ENCODE data around the gene ATP8B3. TPM values are rescaled to one million over a fixed set of nuclear protein-coding genes. Genes with fewer than 3 reads are reported as not detected.

ATP8B3 gene
- total and polyA plus RNA-seq, 2 donors = 1.3 to 3.6 TPM

DNA sequence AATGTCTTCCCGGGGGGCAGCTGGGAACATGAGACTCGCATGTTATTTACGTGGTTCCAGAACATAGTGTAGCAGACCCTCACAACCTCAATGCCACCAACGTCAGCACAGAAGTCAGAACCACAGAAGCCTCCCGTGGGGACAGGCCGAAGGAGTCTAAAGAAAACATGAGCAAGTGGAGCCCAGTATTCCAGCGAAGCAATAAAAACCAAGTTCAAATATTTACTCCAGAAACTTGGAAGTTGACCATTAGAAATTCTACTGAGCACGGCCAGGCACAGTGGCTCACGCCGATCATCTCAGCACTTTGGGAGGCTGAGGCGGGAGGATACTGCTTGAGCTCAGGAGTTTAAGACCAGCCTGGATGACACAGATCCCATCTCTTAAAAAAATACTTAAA is 17.9 kb upstream of the ATP8B3 start:
- no peaks in the 10 kb centered on the region for H3K27me3 ChIP-seq (ENCODE audit: control insufficient read depth in 2 of 2, insufficient read depth in 1 of 2, low read length in 1 of 2)
- peaks cover 57 to 65% of the 10 kb centered on the region in 2 donors for H3K36me3 ChIP-seq (ENCODE audit: control insufficient read depth in 2 of 2, insufficient read depth in 2 of 2, low read length in 1 of 2)
- H3K9me3 ChIP-seq (ENCODE audit: control insufficient read depth in 2 of 2, insufficient read depth in 1 of 2, low read length in 1 of 2) = no peaks in the 10 kb centered on the region
- no peak for DNase-seq (ENCODE audit: low read depth in 6 of 9, low spot score in 9 of 9)
- no peak overlapping the region for H3K4me3 ChIP-seq (ENCODE audit: low read length in 2 of 2)
- no peaks in the 10 kb centered on the region for H3K4me1 ChIP-seq (ENCODE audit: control insufficient read depth in 2 of 2, insufficient read depth in 2 of 2, low read length in 2 of 2)
- 98% methylated on average over 11 of the region's 11 CpGs for WGBS
- H3K27ac ChIP-seq (ENCODE audit: low read depth in 1 of 2, low read length in 1 of 2) = no peak overlapping the region

DNA sequence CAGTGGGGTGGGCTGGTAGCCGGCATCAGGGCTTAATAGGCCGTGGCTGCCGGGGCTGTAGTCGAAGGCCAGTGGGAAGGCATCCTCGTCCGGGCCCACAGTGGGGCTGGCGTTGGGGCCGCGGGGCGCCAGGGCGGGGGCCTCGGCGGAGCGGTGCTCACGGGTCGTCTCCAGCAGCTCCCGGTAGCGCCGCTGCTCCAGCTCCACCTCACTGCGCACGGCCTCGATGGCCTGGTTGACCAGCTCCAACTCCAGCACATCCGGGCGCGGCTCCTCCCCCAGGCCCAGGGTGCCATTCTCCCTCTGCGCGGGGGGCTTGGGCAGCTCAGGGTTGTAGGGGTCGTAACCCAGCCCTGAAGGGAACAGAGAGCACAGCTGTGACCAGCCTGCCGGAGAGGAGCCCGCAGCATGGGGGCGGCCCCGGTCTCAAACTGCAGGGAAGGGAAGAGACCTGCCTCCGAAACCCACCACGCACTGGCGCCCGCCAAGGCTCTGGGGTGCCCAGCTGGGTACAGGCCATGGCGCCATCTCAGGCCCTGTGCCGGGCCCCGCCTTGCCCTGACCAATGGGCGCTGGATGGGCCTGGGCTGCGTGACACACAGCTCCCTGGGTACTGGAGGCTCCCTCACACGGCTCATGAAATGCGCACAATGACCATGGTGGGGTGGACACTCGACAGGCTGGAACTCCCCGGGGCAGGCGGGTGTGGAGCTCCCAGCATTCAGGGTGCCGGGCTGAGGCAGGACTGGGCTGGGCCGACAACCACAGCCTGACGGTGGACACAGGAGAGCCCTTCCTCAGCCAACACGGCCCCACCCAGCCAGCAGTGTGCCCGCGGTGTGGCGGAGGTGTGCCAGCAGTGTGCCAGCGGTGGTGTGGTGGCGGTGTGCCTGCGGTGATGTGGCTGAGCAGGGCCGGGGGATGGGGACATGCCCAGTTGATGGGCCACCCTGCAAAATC is 16.5 kb upstream of the ATP8B3 start:
- no peak overlapping the region for H3K4me3 ChIP-seq (ENCODE audit: low read length in 2 of 2)
- no peak for DNase-seq (ENCODE audit: low read depth in 6 of 9, low spot score in 9 of 9)
- no peaks in the 10 kb centered on the region for H3K9me3 ChIP-seq (ENCODE audit: control insufficient read depth in 2 of 2, insufficient read depth in 1 of 2, low read length in 1 of 2)
- no peaks in the 10 kb centered on the region for H3K4me1 ChIP-seq (ENCODE audit: control insufficient read depth in 2 of 2, insufficient read depth in 2 of 2, low read length in 2 of 2)
- peaks cover 65 to 68% of the 10 kb centered on the region in 2 donors for H3K36me3 ChIP-seq (ENCODE audit: control insufficient read depth in 2 of 2, insufficient read depth in 2 of 2, low read length in 1 of 2)
- no peaks in the 10 kb centered on the region for H3K27me3 ChIP-seq (ENCODE audit: control insufficient read depth in 2 of 2, insufficient read depth in 1 of 2, low read length in 1 of 2)
- 97% methylated on average over 57 of the region's 57 CpGs for WGBS
- no peak overlapping the region for H3K27ac ChIP-seq (ENCODE audit: low read depth in 1 of 2, low read length in 1 of 2)

DNA sequence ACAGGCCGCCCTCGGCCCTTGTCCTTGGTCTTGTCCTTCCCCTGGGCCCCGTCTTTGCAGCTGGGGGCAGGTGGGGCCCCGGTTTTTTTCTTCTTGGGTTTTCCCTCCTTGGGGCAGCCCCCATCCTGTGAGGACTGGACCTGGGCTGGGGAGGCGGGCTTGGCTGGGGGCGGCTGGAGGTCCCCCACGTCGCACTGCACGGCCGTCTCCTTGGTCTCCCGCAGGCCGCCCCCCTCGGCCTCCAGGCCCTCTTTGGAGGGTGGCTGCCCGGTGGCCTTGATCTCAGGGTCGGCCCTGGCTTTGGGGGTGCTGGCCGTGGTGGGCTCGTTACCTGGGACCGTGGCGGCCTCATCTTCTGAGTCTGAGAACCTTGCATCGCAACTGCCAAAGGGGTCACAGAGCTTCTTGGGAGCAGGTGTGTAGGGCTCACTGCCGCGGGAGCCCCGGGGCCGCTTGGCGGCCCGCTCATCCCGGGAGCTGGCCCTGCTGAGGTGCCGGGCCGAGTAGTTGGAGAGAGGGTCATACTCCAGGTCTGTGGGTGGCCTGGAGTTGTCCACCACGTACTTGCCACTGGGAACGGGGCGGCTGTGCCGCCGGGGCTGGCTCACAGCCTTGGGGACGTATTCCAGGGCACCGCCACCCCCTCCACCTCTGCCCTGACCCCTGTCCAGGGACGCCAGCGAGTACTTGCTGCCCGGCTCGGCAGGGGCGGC is 15.6 kb upstream of the ATP8B3 start:
- H3K9me3 ChIP-seq (ENCODE audit: control insufficient read depth in 2 of 2, insufficient read depth in 1 of 2, low read length in 1 of 2) = no peaks in the 10 kb centered on the region
- H3K4me1 ChIP-seq (ENCODE audit: control insufficient read depth in 2 of 2, insufficient read depth in 2 of 2, low read length in 2 of 2) = no peaks in the 10 kb centered on the region
- H3K27me3 ChIP-seq (ENCODE audit: control insufficient read depth in 2 of 2, insufficient read depth in 1 of 2, low read length in 1 of 2) = no peaks in the 10 kb centered on the region
- peaks cover 68 to 69% of the 10 kb centered on the region in 2 donors for H3K36me3 ChIP-seq (ENCODE audit: control insufficient read depth in 2 of 2, insufficient read depth in 2 of 2, low read length in 1 of 2)
- no peak for DNase-seq (ENCODE audit: low read depth in 6 of 9, low spot score in 9 of 9)
- no peak overlapping the region for H3K4me3 ChIP-seq (ENCODE audit: low read length in 2 of 2)
- H3K27ac ChIP-seq (ENCODE audit: low read depth in 1 of 2, low read length in 1 of 2) = no peak overlapping the region
- 97% methylated on average over 41 of the region's 41 CpGs for WGBS

DNA sequence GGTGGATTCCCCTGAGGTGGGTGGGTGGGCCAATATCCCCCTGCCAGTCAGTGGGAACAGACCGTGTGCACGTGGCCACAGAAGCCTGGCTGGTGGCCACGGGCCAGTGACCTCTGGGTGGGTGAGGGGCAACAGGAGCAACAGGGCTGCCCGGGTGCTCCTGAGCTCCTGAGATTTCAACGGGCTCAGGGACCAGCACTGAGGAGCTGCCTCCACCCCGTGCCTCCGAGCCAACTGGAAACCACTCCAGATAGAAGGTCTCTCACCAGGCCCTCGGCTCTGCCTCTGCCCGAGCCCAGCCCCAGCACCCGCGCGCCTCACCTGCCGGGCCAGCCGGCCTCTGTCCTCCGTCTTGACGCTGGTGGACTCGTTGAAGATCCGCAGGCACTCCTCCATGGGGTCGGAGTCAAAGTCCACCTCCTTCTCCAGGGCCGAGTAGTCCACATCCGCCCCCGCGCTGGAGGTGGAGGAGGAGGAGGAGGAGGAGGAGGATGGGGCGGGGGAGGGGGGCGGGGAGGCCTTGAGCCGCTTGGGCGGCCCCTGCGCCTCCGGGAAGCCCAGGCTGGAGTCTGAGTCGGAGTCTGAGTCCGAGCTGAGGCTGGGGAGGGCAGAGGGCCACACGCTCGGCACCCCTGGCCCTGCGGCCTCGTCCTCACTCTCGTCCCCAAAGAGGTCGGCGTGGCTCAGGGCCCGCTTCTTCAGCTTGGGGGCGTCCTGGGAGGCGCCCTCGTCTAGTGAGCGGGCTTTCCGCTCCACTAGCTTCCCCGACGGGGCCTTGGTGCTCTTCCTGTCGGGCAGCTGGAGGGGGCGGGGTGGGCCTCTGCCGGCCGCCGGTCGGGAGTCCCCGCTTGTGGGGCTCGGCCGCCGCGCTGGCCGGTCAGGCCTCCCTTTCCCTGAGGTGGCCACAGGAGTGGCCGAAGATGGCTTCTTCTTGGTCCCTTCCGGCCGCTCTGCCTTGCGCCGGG is 14.8 kb upstream of the ATP8B3 start:
- DNase-seq (ENCODE audit: low read depth in 6 of 9, low spot score in 9 of 9) = no peak
- H3K9me3 ChIP-seq (ENCODE audit: control insufficient read depth in 2 of 2, insufficient read depth in 1 of 2, low read length in 1 of 2) = no peaks in the 10 kb centered on the region
- H3K4me1 ChIP-seq (ENCODE audit: control insufficient read depth in 2 of 2, insufficient read depth in 2 of 2, low read length in 2 of 2) = no peaks in the 10 kb centered on the region
- H3K27me3 ChIP-seq (ENCODE audit: control insufficient read depth in 2 of 2, insufficient read depth in 1 of 2, low read length in 1 of 2) = no peaks in the 10 kb centered on the region
- no peak overlapping the region for H3K4me3 ChIP-seq (ENCODE audit: low read length in 2 of 2)
- H3K27ac ChIP-seq (ENCODE audit: low read depth in 1 of 2, low read length in 1 of 2) = no peak overlapping the region
- WGBS = 94% methylated on average over 63 of the region's 63 CpGs
- peaks cover 71 to 73% of the 10 kb centered on the region in 2 donors for H3K36me3 ChIP-seq (ENCODE audit: control insufficient read depth in 2 of 2, insufficient read depth in 2 of 2, low read length in 1 of 2)

DNA sequence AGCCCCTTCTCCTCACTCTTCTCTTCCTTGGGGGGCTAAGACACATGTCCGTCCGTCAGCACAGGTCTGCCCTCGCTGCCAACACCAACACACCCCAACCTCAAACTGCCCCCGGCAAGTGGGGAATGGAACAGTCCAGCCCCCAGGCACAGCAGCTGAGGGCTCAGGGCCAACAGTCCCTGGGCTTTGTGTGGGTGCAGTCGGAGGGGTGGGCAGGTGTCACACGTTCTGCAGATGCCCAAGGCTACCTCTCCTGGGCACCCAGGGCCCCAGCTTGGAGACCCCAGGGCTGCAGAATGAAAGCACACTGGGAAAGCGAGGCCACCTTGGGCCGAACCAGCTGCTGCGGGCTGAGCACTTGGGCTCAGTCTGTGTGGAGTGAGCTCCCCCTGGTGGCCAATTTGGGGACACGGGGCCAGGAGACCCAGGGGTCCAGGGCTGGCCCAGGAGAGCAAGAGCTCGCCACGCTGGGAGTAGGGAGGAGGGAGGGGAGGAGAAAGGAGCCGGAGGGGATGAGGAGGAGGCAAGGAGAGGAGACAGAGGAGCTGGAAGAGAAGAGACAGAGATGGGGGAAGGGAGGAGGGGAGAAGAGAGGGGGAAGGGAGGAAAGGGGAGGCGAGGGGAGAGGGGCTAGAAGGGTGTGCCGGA is 14.0 kb upstream of the ATP8B3 start:
- peak in 8 of 9 donors; percentile 33 to 73 (median 58) for DNase-seq (ENCODE audit: low read depth in 6 of 9, low spot score in 9 of 9)
- H3K9me3 ChIP-seq (ENCODE audit: control insufficient read depth in 2 of 2, insufficient read depth in 1 of 2, low read length in 1 of 2) = no peaks in the 10 kb centered on the region
- H3K4me1 ChIP-seq (ENCODE audit: control insufficient read depth in 2 of 2, insufficient read depth in 2 of 2, low read length in 2 of 2) = no peaks in the 10 kb centered on the region
- no peaks in the 10 kb centered on the region for H3K27me3 ChIP-seq (ENCODE audit: control insufficient read depth in 2 of 2, insufficient read depth in 1 of 2, low read length in 1 of 2)
- WGBS = 61% methylated on average over 15 of the region's 15 CpGs
- H3K36me3 ChIP-seq (ENCODE audit: control insufficient read depth in 2 of 2, insufficient read depth in 2 of 2, low read length in 1 of 2) = peaks cover 75 to 77% of the 10 kb centered on the region in 2 donors
- no peak overlapping the region for H3K27ac ChIP-seq (ENCODE audit: low read depth in 1 of 2, low read length in 1 of 2)
- no peak overlapping the region for H3K4me3 ChIP-seq (ENCODE audit: low read length in 2 of 2)

DNA sequence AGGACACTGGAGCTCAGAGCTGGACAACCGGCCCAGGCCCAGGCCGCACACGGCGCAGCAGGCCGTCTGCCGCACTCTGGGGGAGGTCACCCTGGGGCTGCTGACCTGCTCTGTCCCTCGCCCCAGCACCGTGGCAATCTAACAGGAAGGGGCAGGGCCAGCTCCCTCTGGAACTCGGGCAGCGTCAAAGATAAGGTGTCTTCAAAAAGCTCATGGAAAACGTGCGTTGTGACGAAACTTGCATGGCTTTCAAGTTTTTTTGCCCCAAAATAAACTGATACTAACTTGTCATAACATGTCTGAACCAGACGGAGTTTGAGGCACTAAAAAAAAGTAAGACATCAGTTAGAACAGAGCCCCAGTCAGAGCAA is 12.2 kb upstream of the ATP8B3 start:
- 95% methylated on average over 14 of the region's 14 CpGs for WGBS
- Histone ChIP-seq H3K9me3 (ENCODE audit: control insufficient read depth in 2 of 2, insufficient read depth in 1 of 2, low read length in 1 of 2) (no peaks in the 10 kb centered on the region), H3K27ac (ENCODE audit: low read depth in 1 of 2, low read length in 1 of 2) (no peak overlapping the region), H3K4me3 (ENCODE audit: low read length in 2 of 2) (no peak overlapping the region), H3K27me3 (ENCODE audit: control insufficient read depth in 2 of 2, insufficient read depth in 1 of 2, low read length in 1 of 2) (no peaks in the 10 kb centered on the region), H3K4me1 (ENCODE audit: control insufficient read depth in 2 of 2, insufficient read depth in 2 of 2, low read length in 2 of 2) (no peaks in the 10 kb centered on the region), H3K36me3 (ENCODE audit: control insufficient read depth in 2 of 2, insufficient read depth in 2 of 2, low read length in 1 of 2) (peaks cover 76 to 85% of the 10 kb centered on the region in 2 donors)
- no peak for DNase-seq (ENCODE audit: low read depth in 6 of 9, low spot score in 9 of 9)

DNA sequence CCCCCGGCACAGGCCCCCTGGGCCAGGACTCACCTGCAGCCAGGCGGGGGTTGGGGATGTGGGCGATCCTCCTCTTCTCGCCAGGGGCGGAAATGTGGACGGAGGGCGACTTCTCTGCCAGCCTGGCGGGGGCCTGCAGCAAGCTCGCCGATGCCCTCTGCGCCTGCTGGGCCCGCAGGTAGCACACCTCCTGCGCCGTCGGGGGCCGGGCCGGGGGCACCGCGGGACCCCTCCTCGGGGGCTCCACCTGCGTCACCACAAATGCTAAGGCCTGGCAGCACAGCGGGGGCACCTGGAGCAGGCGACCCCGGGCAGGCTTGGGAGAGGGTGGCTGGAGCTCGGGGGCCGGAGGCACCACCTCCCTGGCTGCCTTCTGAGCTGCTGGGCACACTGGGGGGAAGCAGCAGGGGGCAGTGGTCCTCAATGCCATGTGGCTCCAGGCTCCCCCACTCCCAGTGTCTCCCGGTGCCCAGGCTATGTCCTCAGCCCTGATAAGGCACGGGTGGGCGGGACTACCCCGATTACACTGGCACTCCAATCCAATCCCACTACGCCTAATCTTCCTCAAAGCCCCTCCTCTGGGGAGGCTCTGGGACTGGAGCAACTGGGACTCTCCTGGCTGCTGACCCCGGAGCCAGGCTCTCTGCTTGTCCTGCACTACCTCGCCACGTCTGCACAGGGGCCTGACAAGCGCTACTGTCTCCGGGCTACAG is 11.6 kb upstream of the ATP8B3 start:
- no peak overlapping the region for H3K27ac ChIP-seq (ENCODE audit: low read depth in 1 of 2, low read length in 1 of 2)
- DNase-seq (ENCODE audit: low read depth in 6 of 9, low spot score in 9 of 9) = no peak
- H3K27me3 ChIP-seq (ENCODE audit: control insufficient read depth in 2 of 2, insufficient read depth in 1 of 2, low read length in 1 of 2) = no peaks in the 10 kb centered on the region
- no peaks in the 10 kb centered on the region for H3K9me3 ChIP-seq (ENCODE audit: control insufficient read depth in 2 of 2, insufficient read depth in 1 of 2, low read length in 1 of 2)
- H3K4me3 ChIP-seq (ENCODE audit: low read length in 2 of 2) = no peak overlapping the region
- H3K4me1 ChIP-seq (ENCODE audit: control insufficient read depth in 2 of 2, insufficient read depth in 2 of 2, low read length in 2 of 2) = no peaks in the 10 kb centered on the region
- WGBS = 98% methylated on average over 36 of the region's 36 CpGs
- H3K36me3 ChIP-seq (ENCODE audit: control insufficient read depth in 2 of 2, insufficient read depth in 2 of 2, low read length in 1 of 2) = peaks cover 77 to 86% of the 10 kb centered on the region in 2 donors

DNA sequence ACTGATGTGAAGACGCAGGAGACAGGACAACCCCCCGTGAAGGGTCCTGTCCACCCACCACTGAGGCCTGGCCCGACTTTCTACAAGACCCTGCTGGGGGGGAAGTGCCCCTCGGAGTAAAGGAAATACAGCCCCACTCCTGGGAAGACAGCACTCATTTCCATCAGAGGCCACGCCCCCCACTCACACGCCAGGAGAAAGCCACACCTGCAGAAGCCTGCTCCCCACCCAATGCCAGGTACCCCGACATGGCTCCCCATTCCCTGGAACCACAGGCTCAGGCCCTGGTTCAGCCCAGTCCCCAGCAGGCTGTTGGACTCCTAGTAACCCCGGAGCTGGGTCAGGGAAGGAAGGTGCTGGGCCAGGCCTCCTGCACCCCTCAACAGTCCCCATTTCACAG is 10.9 kb upstream of the ATP8B3 start:
- DNase-seq (ENCODE audit: low read depth in 6 of 9, low spot score in 9 of 9) = no peak
- no peak overlapping the region for H3K27ac ChIP-seq (ENCODE audit: low read depth in 1 of 2, low read length in 1 of 2)
- H3K4me3 ChIP-seq (ENCODE audit: low read length in 2 of 2) = no peak overlapping the region
- H3K4me1 ChIP-seq (ENCODE audit: control insufficient read depth in 2 of 2, insufficient read depth in 2 of 2, low read length in 2 of 2) = no peaks in the 10 kb centered on the region
- peaks cover 80 to 86% of the 10 kb centered on the region in 2 donors for H3K36me3 ChIP-seq (ENCODE audit: control insufficient read depth in 2 of 2, insufficient read depth in 2 of 2, low read length in 1 of 2)
- over 99% methylated on average over 8 of the region's 8 CpGs for WGBS
- no peaks in the 10 kb centered on the region for H3K27me3 ChIP-seq (ENCODE audit: control insufficient read depth in 2 of 2, insufficient read depth in 1 of 2, low read length in 1 of 2)
- no peaks in the 10 kb centered on the region for H3K9me3 ChIP-seq (ENCODE audit: control insufficient read depth in 2 of 2, insufficient read depth in 1 of 2, low read length in 1 of 2)
